ENCODE results near the gene SPACA6.

Gene SPACA6

GRCh38 chr19:51689751-51690453 lies 3.2 kb upstream of the SPACA6 start:
- no peak for DNase-seq

GRCh38 chr19:51690454-51691073 lies 2.6 kb upstream of the SPACA6 start:
- DNase-seq: no peak

- DNase-seq: no peak
Measured at GRCh38 chr19:51691074-51691583, 2.0 kb upstream of the SPACA6 start.

- no peak for DNase-seq
Measured at GRCh38 chr19:51691584-51692428, 1.3 kb upstream of the SPACA6 start.

GRCh38 chr19:51692468-51692867 lies 662 bp upstream of the SPACA6 start:
- no peak for DNase-seq

- DNase-seq: no peak
Measured at GRCh38 chr19:51693819-51694218, 689 bp downstream of the SPACA6 start.

- no peak for DNase-seq
Measured at GRCh38 chr19:51694318-51695085, 1.4 kb downstream of the SPACA6 start.

- DNase-seq: no peak
Measured at GRCh38 chr19:51695088-51695487, 2.0 kb downstream of the SPACA6 start.

GRCh38 chr19:51695702-51696315 lies 2.7 kb downstream of the SPACA6 start:
- no peak for DNase-seq

GRCh38 chr19:51696606-51697005 lies 3.5 kb downstream of the SPACA6 start:
- no peak for DNase-seq

GRCh38 chr19:51697169-51697776 lies 4.1 kb downstream of the SPACA6 start:
- DNase-seq: no peak

- no peak for DNase-seq
Measured at GRCh38 chr19:51698296-51698695, 5.2 kb downstream of the SPACA6 start.

- DNase-seq: no peak
Measured at GRCh38 chr19:51699170-51699569, 6.0 kb downstream of the SPACA6 start.

- DNase-seq: no peak
Measured at GRCh38 chr19:51701468-51702100, 8.5 kb downstream of the SPACA6 start.

- DNase-seq: no peak
Measured at GRCh38 chr19:51702103-51702824, 9.1 kb downstream of the SPACA6 start.

GRCh38 chr19:51702825-51703574 lies 9.9 kb downstream of the SPACA6 start:
- no peak for DNase-seq

GRCh38 chr19:51703575-51704515 lies 10.7 kb downstream of the SPACA6 start:
- peak in 1 of 2 experiments; percentile 0 for DNase-seq

GRCh38 chr19:51704626-51705025 lies 11.5 kb downstream of the SPACA6 start:
- DNase-seq: no peak

- DNase-seq: no peak
Measured at GRCh38 chr19:51706296-51706695, 13.2 kb downstream of the SPACA6 start.
